Embryonic facial prominence (tissue), 1 donor: ENCODE results near the gene KIFAP3.
"Not testable (repeated sequence)": the region's sequence is repeated elsewhere in the genome, so short reads cannot be mapped to it uniquely, and the experiment has no call there.

Experiments
- DNase-seq: peaks from one replicate; pipeline ENCODE4 v3.0.0-alpha.2; 2016; ENCODE audit errors: extremely low spot score

KIFAP3 gene

GRCh38 chr1:169889871-169890270 lies 184.6 kb downstream of the KIFAP3 start:
- DNase-seq, result no peak

GRCh38 chr1:169886931-169887330 lies 187.6 kb downstream of the KIFAP3 start:
- DNase-seq, result no peak

- no peak for DNase-seq
Measured at GRCh38 chr1:169886422-169886821, 188.1 kb downstream of the KIFAP3 start.

GRCh38 chr1:169885207-169885606 lies 189.3 kb downstream of the KIFAP3 start:
- no peak for DNase-seq

- no peak for DNase-seq
Measured at GRCh38 chr1:169884634-169885033, 189.9 kb downstream of the KIFAP3 start.

- no peak for DNase-seq
Measured at GRCh38 chr1:169882039-169882511, 192.4 kb downstream of the KIFAP3 start.

GRCh38 chr1:169879034-169879840 lies 195.3 kb downstream of the KIFAP3 start:
- DNase-seq, result no peak

GRCh38 chr1:169878498-169878897 lies 196.0 kb downstream of the KIFAP3 start:
- DNase-seq, result no peak

- no peak for DNase-seq
Measured at GRCh38 chr1:169877800-169878491, 196.5 kb downstream of the KIFAP3 start.

- no peak for DNase-seq
Measured at GRCh38 chr1:169874229-169874628, 200.3 kb downstream of the KIFAP3 start.

- no peak for DNase-seq
Measured at GRCh38 chr1:169873582-169874199, 200.8 kb downstream of the KIFAP3 start.

GRCh38 chr1:169872906-169873305 lies 201.6 kb downstream of the KIFAP3 start:
- DNase-seq, result no peak

- not testable (repeated sequence) for DNase-seq
Measured at GRCh38 chr1:169871988-169872387, 202.5 kb downstream of the KIFAP3 start.
